ENCODE data around the gene ZNF160.

ZNF160 gene

GRCh38 chr19:53094754-53095575 lies 8.3 kb downstream of the ZNF160 start:
- no peak for DNase-seq

- DNase-seq: no peak
Measured at GRCh38 chr19:53092723-53093122, 10.5 kb downstream of the ZNF160 start.

- DNase-seq: no peak
Measured at GRCh38 chr19:53091413-53092254, 11.6 kb downstream of the ZNF160 start.

GRCh38 chr19:53088091-53088490 lies 15.1 kb downstream of the ZNF160 start:
- DNase-seq: no peak

GRCh38 chr19:53086949-53087348 lies 16.3 kb downstream of the ZNF160 start:
- DNase-seq: peak in 45 of 56 donors; percentile 1 to 85 (median 36)

GRCh38 chr19:53085496-53085895 lies 17.7 kb downstream of the ZNF160 start:
- no peak for DNase-seq

GRCh38 chr19:53082929-53083328 lies 20.3 kb downstream of the ZNF160 start:
- DNase-seq: no peak

GRCh38 chr19:53079313-53079924 lies 23.8 kb downstream of the ZNF160 start:
- DNase-seq: no peak

GRCh38 chr19:53078668-53079067 lies 24.6 kb downstream of the ZNF160 start:
- no peak for DNase-seq

- DNase-seq: peak in 51 of 56 donors; percentile 4 to 78 (median 32)
Measured at GRCh38 chr19:53076984-53077383, 26.2 kb downstream of the ZNF160 start.

GRCh38 chr19:53068834-53069233 lies 34.4 kb downstream of the ZNF160 start:
- no peak for DNase-seq

- DNase-seq: no peak
Measured at GRCh38 chr19:53068199-53068598, 35.0 kb downstream of the ZNF160 start.

- DNase-seq: peak in 1 of 56 donors; percentile 1
Measured at GRCh38 chr19:53057904-53058580, 45.2 kb downstream of the ZNF160 start.

GRCh38 chr19:53055117-53055516 lies 48.1 kb downstream of the ZNF160 start:
- no peak for DNase-seq

GRCh38 chr19:53047379-53047778 lies 55.8 kb downstream of the ZNF160 start:
- no peak for DNase-seq

- no peak for DNase-seq
Measured at GRCh38 chr19:53045536-53045935, 57.7 kb downstream of the ZNF160 start.

GRCh38 chr19:53041366-53041765 lies 61.9 kb downstream of the ZNF160 start:
- DNase-seq: no peak

- peak in 20 of 56 donors; percentile 1 to 36 (median 12) for DNase-seq
Measured at GRCh38 chr19:53037101-53038097, 65.8 kb downstream of the ZNF160 start.

- no peak for DNase-seq
Measured at GRCh38 chr19:53034948-53035675, 68.1 kb downstream of the ZNF160 start.

Measured in amygdala (tissue), 56 donors.